ENCODE data around the gene SOX5.

DNA sequence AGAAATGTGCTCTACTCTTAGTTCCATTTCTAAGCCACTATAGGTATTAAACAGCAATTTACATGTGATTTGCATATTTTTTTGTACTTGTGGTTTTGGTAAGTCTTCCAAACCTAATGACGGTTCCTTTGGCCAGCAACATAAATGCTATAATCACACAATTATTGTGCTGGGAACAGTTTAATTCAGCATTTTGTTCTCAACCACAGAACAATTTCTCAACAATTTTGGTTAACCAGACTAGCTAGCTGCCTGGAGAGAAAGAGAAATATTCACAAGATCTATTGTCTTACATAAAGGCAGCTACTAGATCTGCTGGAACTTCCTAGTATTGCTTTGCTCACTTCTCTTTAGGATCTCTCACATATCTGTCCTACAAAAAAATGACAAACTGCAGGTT is 265.3 kb downstream of the SOX5 start:
- no peak for TF ChIP-seq GABPA (IDR thresholded peaks at IDR 0.05; ENCODE audit: borderline replicate concordance, insufficient read depth, low read length)
- TF ChIP-seq SP1 (IDR thresholded peaks at IDR 0.05; ENCODE audit: low read depth, low read length) = no peak
- no peak for TF ChIP-seq CTCF (IDR thresholded peaks at IDR 0.05; ENCODE audit: control extremely low read depth in 1 of 3, insufficient read depth in 1 of 3, low read depth in 1 of 3, low read length in 3 of 3)
- no peak for TF ChIP-seq EZH2 (IDR thresholded peaks at IDR 0.05; ENCODE audit: low read depth, low read length, severe bottlenecking)
- TF ChIP-seq YY1 (IDR thresholded peaks at IDR 0.05; ENCODE audit: low read depth, low read length) = no peak
- TF ChIP-seq FOSL1 (IDR thresholded peaks at IDR 0.05; ENCODE audit: insufficient read depth, low read depth, low read length) = no peak
- no peak for TF ChIP-seq EP300 (IDR thresholded peaks at IDR 0.05; ENCODE audit: borderline replicate concordance in 1 of 2, low read depth in 2 of 2, low read length in 2 of 2)
- TF ChIP-seq JUN (IDR thresholded peaks at IDR 0.05; ENCODE audit: low read depth, low read length) = no peak
- no peak for TF ChIP-seq USF2 (IDR thresholded peaks at IDR 0.05; ENCODE audit: low read length)
- TF ChIP-seq SUZ12 (IDR thresholded peaks at IDR 0.05; ENCODE audit: low read length) = no peak
- no peak for TF ChIP-seq POLR2A (IDR thresholded peaks at IDR 0.05; ENCODE audit: control extremely low read depth in 1 of 2, low read depth in 2 of 2, low read length in 2 of 2)
- no peak for TF ChIP-seq RNF2 (IDR thresholded peaks at IDR 0.05; ENCODE audit: borderline replicate concordance, low read depth, low read length, missing control alignments, poor library complexity, severe bottlenecking)
